KBM-7 (cell line): ENCODE data around the gene TNS3.

Experiments used
- DNase-seq: peaks from one replicate; pipeline ENCODE4 v3.0.0-alpha.2; 2015
- in situ Hi-C: fragments of 300-500 bp; cut with MboI; formaldehyde crosslinking; loops from 2 replicates; pipeline ENCODE4 v1.14.3; 2020; ENCODE audit warnings: low sequenced_read_pairs, low pct_unique_long_range_greater_than_20kb, mixed read lengths

TNS3 gene

GRCh38 chr7:47534322-47535034 is 47.4 kb downstream of the TNS3 start:
- in situ Hi-C loops = no loop called here
- no peak for DNase-seq

GRCh38 chr7:47531584-47532492 is 50.1 kb downstream of the TNS3 start:
- DNase-seq = no peak
- in situ Hi-C loops = no loop called here

GRCh38 chr7:47529826-47530555 is 51.9 kb downstream of the TNS3 start:
- in situ Hi-C loops = no loop called here
- no peak for DNase-seq

- in situ Hi-C loops = no loop called here
- no peak for DNase-seq
These were observed 52.5 kb downstream of the TNS3 start for GRCh38 chr7:47529405-47529804.

DNA sequence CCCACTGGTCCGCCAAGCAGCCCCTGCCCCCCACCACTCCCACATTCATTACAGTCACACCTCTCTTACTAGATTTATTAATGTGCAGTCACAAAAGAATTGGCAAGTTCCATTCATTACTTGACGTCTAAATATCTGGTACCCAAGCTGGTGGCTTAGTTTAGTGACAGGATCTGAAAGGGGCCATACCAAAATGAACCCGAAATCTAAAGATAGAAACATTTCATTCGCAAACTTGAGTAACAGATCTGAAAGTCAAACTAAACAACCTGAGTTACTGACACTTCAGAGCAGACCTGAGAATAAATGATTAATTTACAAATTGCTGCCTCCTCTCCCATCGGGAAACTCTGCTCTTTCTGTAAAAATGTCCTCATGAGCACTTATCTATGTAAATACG is 53.4 kb downstream of the TNS3 start:
- in situ Hi-C loops = no loop called here
- DNase-seq = no peak

- in situ Hi-C loops = no loop called here
- DNase-seq = no peak
These were observed 55.4 kb downstream of the TNS3 start for GRCh38 chr7:47526466-47526865.

DNA sequence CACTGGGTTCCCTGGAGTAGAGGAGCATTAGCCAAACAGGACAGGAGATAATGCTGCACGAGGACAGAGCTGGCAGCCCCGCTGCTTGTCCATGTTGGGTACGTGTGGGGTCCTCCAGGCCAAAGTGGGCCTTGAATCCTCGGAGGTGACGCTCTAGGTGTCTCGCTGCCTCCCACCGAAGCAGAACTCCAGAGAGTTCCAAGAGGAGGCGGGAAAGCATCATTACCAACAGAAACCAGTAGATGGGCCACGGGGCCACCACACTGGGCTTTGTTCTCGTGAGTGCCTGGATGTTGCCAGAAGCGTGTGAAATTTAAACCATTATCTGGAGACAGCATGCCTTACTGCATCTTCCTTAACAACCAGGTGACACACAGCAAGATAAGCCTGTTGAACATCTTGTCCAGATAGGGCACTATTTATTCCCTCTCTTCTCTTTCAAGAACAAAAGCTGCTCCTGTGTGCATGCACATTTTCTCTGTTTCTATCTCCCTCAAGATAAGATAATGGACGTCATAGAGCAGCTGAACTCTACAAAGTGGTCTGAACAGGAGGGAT is 56.8 kb downstream of the TNS3 start:
- in situ Hi-C loops = no loop called here
- DNase-seq = no peak

GRCh38 chr7:47523401-47523800 is 58.5 kb downstream of the TNS3 start:
- DNase-seq = no peak
- in situ Hi-C loops = no loop called here

GRCh38 chr7:47521816-47522561 is 59.9 kb downstream of the TNS3 start:
- DNase-seq = no peak

DNA sequence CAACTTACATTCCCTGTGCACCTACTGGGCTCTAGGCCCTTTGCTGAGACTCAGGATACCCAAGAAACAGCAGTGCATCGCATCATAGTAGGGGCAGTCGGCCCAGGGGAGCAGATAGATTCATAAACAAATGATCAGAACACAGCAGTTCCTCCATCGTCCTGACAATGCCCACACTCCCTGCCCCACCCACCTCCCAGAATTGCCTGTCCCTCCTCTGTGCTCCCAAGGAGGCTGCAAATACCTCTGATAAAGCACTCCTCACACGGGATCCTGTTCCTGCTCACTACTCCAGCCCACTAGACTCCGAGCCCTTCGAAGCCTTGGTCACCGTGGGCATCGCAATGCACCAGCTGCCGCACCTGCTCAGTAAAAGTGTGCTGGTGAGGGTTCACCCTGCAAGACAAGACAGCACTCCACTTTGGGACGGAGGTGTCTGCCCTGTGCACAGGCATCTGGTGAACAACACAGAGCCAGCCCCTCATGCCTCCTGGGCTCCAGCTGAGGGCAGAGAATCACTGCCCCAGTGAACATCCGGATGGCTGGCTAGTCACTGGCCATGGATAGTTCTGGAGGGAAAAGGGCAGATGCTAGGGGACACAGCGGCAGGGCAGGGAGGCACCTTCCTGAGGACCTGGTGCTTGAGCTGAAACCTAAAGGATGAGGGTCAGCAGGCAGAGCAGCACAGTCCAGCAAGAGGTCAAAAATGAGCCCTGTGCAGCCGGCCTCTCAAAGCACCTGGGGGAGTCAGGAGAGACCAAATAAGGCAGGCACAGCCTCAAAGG is 60.7 kb downstream of the TNS3 start:
- DNase-seq = no peak
- in situ Hi-C loops = no loop called here

More at GRCh38 chr7:47521816-47522561, 59.9 kb downstream of the TNS3 start:
- in situ Hi-C loops = no loop called here

GRCh38 chr7:47520406-47520805 is 61.5 kb downstream of the TNS3 start:
- in situ Hi-C loops = no loop called here
- peak; percentile 28 for DNase-seq

DNA sequence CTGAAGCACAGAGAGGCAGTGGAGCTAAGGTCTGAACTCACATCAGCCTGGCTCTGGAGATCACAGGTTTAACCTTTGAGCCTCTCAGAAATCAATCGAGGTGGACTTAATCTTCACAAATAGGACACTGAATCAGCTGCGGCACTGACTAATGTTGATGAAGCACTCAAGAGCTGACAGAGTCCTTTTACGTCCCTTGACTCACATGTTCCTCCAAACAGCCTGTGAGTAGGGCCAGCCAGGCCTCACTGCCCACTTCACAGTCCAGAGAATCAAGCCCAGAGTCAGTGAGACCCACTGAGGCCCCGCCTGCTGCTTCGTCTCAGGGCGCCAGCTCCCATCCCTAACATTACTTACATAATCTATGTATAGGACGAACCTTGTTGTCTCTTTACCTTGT is 63.1 kb downstream of the TNS3 start:
- in situ Hi-C loops = no loop called here
- DNase-seq = no peak

DNA sequence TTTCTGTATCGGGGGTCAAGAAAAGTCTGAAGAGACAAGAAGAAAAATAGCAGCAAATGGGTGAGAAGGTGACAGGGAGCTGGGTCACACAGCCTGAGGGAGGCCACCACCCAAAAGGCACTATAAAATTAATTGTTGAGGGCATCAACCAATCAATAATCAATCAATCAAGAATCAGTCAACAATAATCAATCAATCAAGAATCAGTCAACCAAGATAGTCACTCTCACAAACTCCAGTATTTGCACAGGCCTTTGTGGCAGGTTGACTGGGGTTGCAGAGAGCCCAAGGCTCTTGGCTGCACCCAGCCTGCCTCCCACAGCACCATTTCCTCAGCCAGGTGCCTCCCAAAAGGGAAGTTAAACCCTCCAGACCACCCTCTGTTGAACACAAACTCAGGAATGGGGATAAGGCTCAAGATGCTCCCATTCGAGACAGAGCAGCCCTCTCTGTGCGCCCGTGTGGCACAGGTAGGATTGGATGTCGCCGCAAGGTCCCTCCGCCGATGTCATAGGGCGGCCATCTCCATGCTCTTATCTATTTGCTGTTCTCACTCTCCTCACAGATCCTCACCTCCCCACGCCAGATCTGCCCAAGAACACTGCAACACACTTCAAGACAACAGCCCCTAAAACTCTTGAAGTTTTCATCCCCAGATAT is 64.0 kb downstream of the TNS3 start:
- in situ Hi-C loops = no loop called here
- DNase-seq = no peak

GRCh38 chr7:47516985-47517600 is 64.8 kb downstream of the TNS3 start:
- peak; percentile 54 for DNase-seq
- in situ Hi-C loops = no loop called here

DNA sequence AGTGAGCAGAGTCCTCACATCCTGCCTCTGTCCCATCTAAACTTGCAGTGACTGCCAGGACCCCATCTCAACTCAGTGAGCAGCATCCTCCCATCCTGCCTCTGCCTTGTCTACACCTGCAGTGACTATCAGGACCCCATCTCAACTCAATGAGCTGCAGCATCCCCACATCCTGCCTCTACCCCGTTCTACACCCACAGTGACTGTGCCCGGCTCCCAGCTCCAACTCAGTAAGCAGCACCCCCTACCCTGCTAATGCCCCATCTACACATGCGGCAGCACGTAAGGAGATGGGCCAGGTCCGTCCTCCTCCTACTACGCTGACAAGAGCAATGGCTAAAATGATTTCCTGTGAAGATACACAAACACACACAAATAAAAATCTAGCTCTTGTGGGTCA is 65.5 kb downstream of the TNS3 start:
- DNase-seq = no peak
- in situ Hi-C loops = no loop called here

GRCh38 chr7:47515305-47515834 is 66.5 kb downstream of the TNS3 start:
- no peak for DNase-seq
- in situ Hi-C loops = no loop called here

DNA sequence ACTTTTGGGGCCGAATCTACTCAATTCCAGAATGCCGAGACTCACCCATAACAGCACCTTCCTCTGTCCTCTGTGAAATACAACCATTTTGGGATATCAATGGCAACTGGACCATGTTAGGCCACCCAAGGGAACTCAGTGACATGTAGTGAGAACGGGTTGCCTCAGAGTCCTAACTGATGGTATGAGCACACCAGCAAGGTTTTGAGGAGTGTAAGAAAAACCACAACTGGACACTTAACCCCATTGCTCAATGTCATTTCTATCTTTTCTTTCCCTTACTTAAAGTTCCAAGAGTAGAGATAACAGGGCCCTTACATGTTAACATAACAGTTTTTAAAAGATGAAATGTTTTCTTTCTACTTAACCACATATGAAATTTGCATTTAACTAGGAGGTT is 67.1 kb downstream of the TNS3 start:
- no peak for DNase-seq
- in situ Hi-C loops = no loop called here
